Measurements from ENCODE around the gene PPP2R3C.

PPP2R3C gene

GRCh38 chr14:35052637-35053036 is 69.2 kb downstream of the PPP2R3C start:
- H3K4me3 ChIP-seq (ENCODE audit: low read depth, low read length): no peak overlapping the region
- POLR2A ChIA-PET: no interaction called here
- TF ChIP-seq, protein P1, sequence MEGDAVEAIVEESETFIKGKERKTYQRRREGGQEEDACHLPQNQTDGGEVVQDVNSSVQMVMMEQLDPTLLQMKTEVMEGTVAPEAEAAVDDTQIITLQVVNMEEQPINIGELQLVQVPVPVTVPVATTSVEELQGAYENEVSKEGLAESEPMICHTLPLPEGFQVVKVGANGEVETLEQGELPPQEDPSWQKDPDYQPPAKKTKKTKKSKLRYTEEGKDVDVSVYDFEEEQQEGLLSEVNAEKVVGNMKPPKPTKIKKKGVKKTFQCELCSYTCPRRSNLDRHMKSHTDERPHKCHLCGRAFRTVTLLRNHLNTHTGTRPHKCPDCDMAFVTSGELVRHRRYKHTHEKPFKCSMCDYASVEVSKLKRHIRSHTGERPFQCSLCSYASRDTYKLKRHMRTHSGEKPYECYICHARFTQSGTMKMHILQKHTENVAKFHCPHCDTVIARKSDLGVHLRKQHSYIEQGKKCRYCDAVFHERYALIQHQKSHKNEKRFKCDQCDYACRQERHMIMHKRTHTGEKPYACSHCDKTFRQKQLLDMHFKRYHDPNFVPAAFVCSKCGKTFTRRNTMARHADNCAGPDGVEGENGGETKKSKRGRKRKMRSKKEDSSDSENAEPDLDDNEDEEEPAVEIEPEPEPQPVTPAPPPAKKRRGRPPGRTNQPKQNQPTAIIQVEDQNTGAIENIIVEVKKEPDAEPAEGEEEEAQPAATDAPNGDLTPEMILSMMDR (IDR thresholded peaks at IDR 0.05; ENCODE audit: insufficient read depth, low read length, missing control alignments): no peak
- no peak for DNase-seq (ENCODE audit: low read depth, low spot score)
- CTCF ChIA-PET: interaction anchor here (0.8 kb wide), 1 partner anchor 45 kb away, joined by 3 read pairs; no protein-coding TSS in a partner anchor

DNA sequence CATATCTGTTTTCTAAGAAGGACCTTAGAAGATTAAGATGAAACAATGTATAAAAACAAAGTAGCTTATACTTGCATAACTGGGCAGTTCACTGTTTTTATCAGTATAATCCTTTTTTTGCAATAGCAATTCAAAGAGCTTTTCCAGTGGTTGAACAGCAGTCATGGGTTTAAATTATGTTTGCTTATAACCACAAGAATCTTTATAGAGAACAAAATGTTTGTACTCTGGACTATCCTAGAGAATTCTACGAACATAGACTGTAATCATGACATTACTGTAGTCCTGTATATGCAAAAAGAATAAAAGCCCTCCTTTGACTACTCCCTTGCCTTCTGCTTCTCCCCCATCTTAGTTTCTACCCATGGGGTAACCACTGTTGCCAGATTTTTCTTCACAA is 70.0 kb downstream of the PPP2R3C start:
- TF ChIP-seq, protein P1 (IDR thresholded peaks at IDR 0.05; ENCODE audit: insufficient read depth, low read length, missing control alignments): no peak
- ChIA-PET POLR2A (no interaction called here), CTCF (interaction anchor here (0.5 to 1.7 kb wide), 3 partner anchors 12 to 46 kb away, joined by 3 to 4 read pairs (median 3); no protein-coding TSS in a partner anchor)
- no peak overlapping the region for H3K4me3 ChIP-seq (ENCODE audit: low read depth, low read length)
- peak; percentile 23 for DNase-seq (ENCODE audit: low read depth, low spot score)

DNA sequence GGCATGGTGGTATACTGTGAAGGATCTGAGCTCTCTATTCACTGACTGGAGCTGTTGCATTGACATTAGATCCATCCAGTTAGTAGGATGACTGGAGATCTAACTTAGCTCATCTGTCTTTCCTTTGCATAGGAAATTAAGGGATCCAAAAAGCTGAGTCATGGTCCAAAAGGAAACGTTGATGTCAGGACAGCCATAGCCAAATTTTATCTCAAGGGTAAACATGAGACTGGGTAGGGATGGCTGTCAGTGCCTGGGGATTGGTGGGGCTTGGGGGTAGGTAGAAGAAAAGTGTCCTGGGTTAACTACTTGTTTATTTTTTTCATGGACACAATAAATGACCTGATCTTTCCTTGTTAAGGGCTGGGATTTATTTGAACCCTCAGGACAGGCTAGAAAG is 71.1 kb downstream of the PPP2R3C start:
- no peak for DNase-seq (ENCODE audit: low read depth, low spot score)
- POLR2A ChIA-PET: no interaction called here
- CTCF ChIA-PET: interaction anchor here (1.7 kb wide), 1 partner anchor 13 kb away, joined by 4 read pairs; no protein-coding TSS in a partner anchor
- H3K4me3 ChIP-seq (ENCODE audit: low read depth, low read length): no peak overlapping the region
- TF ChIP-seq, protein P1 (IDR thresholded peaks at IDR 0.05; ENCODE audit: insufficient read depth, low read length, missing control alignments): no peak

DNA sequence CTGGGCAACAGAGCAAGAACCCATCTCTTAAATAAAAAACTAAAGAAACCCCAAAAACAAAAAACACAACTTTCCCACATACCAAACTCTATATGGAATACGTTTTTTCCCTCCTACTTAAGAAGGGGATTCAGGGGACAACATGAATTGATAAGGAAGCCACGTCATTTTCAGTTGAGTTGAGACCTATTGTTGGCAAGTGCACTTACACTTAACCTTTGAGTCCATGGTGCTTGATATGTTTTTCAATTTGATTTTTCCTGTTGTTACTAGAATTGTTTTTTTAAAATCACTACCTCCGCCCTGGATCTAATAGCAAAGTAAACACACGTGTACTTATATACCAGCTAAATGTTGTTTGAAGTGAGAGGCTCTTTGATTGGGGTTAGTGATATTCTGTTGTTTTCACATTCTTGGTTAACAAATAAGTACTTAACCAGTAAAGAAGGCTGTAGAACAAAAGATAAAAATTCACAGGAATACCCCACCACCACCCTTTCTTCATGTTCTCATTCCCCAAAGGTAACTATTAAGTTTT is 73.7 kb downstream of the PPP2R3C start:
- H3K4me3 ChIP-seq (ENCODE audit: low read depth, low read length): no peak overlapping the region
- DNase-seq (ENCODE audit: low read depth, low spot score): no peak
- POLR2A ChIA-PET: no interaction called here
- CTCF ChIA-PET: interaction anchor here (1.6 kb wide), 1 partner anchor 374 kb away, joined by 4 read pairs; no protein-coding TSS in a partner anchor
- TF ChIP-seq, protein P1 (IDR thresholded peaks at IDR 0.05; ENCODE audit: insufficient read depth, low read length, missing control alignments): no peak

DNA sequence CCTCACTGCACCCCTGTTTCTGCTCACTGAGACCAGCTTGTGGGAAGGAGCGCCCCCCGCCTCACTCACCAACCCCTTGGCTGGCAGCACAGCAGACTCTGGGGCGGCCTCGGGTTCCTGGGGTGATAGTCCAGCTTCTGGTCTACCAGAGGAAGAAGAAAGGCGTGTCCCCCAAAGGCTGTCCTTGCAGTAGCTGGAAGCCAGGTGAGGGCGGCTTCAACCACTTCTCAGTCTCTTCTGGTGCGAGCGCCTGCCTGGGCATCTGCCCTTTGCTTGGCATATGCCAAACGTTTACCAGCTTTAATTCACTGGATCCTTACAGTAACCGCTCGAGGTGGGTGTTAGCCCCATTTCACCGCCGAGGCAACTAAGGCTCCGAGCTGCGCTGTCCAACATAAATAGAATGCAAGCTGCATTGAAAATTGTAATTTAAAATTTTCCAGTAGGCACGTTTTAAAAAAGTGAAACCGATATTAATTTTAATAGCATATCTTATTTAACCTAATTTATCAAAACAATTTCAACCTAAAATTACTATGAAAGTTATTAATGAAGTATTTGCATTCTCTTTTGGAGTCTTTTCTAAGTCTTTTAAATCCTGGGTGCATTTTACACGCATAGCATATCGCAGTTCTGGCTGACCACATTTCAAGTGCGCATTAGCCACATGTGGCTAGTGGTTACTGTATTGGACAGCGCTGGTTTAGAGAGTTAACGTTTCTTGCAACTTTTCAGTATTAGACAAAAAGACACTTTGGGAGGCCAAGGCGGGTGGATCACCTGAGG is 74.8 kb downstream of the PPP2R3C start:
- CTCF ChIA-PET: interaction anchor here (1.1 to 1.8 kb wide), 3 partner anchors 20 to 375 kb away, joined by 3 to 5 read pairs (median 4); no protein-coding TSS in a partner anchor
- H3K4me3 ChIP-seq (ENCODE audit: low read depth, low read length): peak overlapping the region; percentile 84
- no peak for DNase-seq (ENCODE audit: low read depth, low spot score)
- TF ChIP-seq, protein P1 (IDR thresholded peaks at IDR 0.05; ENCODE audit: insufficient read depth, low read length, missing control alignments): no peak
- POLR2A ChIA-PET: interaction anchor here (1.3 to 1.4 kb wide), 2 partner anchors 12 to 75 kb away, joined by 4 to 6 read pairs; partner anchors contain the start of gene PPP2R3C
